HepG2 (cell line): Measurements from ENCODE around the gene MUC4. TPM values are rescaled to one million over a fixed set of nuclear protein-coding genes. Genes with fewer than 3 reads are reported as not detected.

Experiments used
- ATAC-seq: fragments of 200-7000 bp; cut with Tn5 transposase; 3 replicates; pipeline ENCODE4 v1.9.1; 2020; ENCODE audit warnings: mild to moderate bottlenecking, moderate library complexity
- BruUV-seq: library from RNA; stranded (reverse); fragments of 400-500 nt; replicated peaks from 2 replicates; lab custom pipeline; 2021; lab: Mats Ljungman, UMichigan
- CTCF ChIA-PET: fragments of 300-600 bp; formaldehyde crosslinking; extraction: SDS; loops from one replicate; lab custom pipeline; 2021; ENCODE audit warnings: low total read pairs, inconsistent platforms, low intra/inter-chr PET ratio; lab: Yijun Ruan, JAX
- POLR2A ChIA-PET: fragments of 350-600 bp; sonication (Branson Sonifier 250); formaldehyde crosslinking; loops from one replicate; lab custom pipeline; 2020; ENCODE audit warnings: antibody characterized with exemption, inconsistent platforms; lab: Yijun Ruan, JAX
- DNase-seq: peaks from one replicate; pipeline ENCODE4 v3.0.0-alpha.2; 2015; ENCODE audit warnings: low spot score
- FAIRE-seq: peaks from 3 replicates; lab custom pipeline; 2011; peaks lifted over from hg19 to GRCh38; lab: Jason Lieb, UNC
- H2AFZ ChIP-seq: one replicate; pipeline ENCODE4 v1.6.1; 2011; ENCODE audit warnings: low read length, inconsistent platforms
- H3K27ac ChIP-seq: fragments of 300-600 bp; 3 replicates; pipeline ENCODE4 v1.8.0; 2011; ENCODE audit warnings: mixed run types, mild to moderate bottlenecking, mixed read lengths, low read length, inconsistent platforms; ENCODE audit not compliant: insufficient read depth; ENCODE audit errors: extremely low read length
- H3K27me3 ChIP-seq, 2 experiments: fragments of 200-600 bp in 1 of 2; 2 replicates in 1 of 2; 3 replicates in 1 of 2; pipeline versions ENCODE4 v1.6.0 to v1.8.0; 2011; ENCODE audit warnings: low read length in 2 of 2, mild to moderate bottlenecking in 2 of 2, moderate library complexity in 2 of 2, inconsistent platforms in 1 of 2; ENCODE audit not compliant: insufficient read depth in 2 of 2, control insufficient read depth in 1 of 2
- H3K36me3 ChIP-seq, 2 experiments: fragments of 200-600 bp in 1 of 2; replicated peaks in 1 of 2; 2 replicates in 1 of 2; 3 replicates in 1 of 2; pipeline versions ENCODE4 v1.5.1 to v1.8.0; 2011; ENCODE audit warnings: low read length in 2 of 2, inconsistent platforms in 1 of 2; ENCODE audit not compliant: insufficient read depth in 2 of 2, control insufficient read depth in 1 of 2
- H3K4me1 ChIP-seq: 2 replicates; pipeline ENCODE4 v1.5.1; 2012; ENCODE audit warnings: low read length, inconsistent platforms; ENCODE audit not compliant: insufficient read depth
- H3K4me2 ChIP-seq: 2 replicates; pipeline ENCODE4 v1.6.0; 2011; ENCODE audit warnings: low read depth, low read length, inconsistent platforms
- H3K4me3 ChIP-seq, 3 experiments: fragments of 200-600 bp in 1 of 3; sonication (generic), shearing (Covaris generic) in 1 of 3; replicated peaks in 1 of 3; 2 replicates each; pipeline ENCODE4 v1.5.1; 2011 to 2016; ENCODE audit warnings: low read length in 3 of 3, inconsistent platforms in 2 of 3, low read depth in 2 of 3, mild to moderate bottlenecking in 2 of 3, control low read depth in 1 of 3, mixed read lengths in 1 of 3; ENCODE audit not compliant: insufficient read depth in 1 of 3
- H3K79me2 ChIP-seq: one replicate; pipeline ENCODE4 v1.6.1; 2011; ENCODE audit warnings: low read length, inconsistent platforms; ENCODE audit not compliant: insufficient read depth
- H3K9ac ChIP-seq: 2 replicates; pipeline ENCODE4 v1.6.0; 2011; ENCODE audit warnings: mild to moderate bottlenecking, low read depth, low read length, inconsistent platforms; ENCODE audit not compliant: insufficient read depth
- H3K9me3 ChIP-seq: 2 replicates; pipeline ENCODE4 v1.5.1; 2012; ENCODE audit warnings: mild to moderate bottlenecking, low read length
- H4K20me1 ChIP-seq: 2 replicates; pipeline ENCODE4 v1.6.0; 2011; ENCODE audit warnings: inconsistent platforms, mild to moderate bottlenecking, low read length, moderate library complexity; ENCODE audit not compliant: insufficient read depth
- CCDC6 ChIP-seq: sonication (generic); formaldehyde crosslinking; IDR thresholded peaks from 2 replicates; pipeline ENCODE4 v1.8.1; 2022; ENCODE audit warnings: mild to moderate bottlenecking, missing genetic modification reagents, moderate library complexity
- CENPX ChIP-seq: sonication (generic); formaldehyde crosslinking; IDR thresholded peaks from 2 replicates; pipeline ENCODE4 v1.9.0; 2021; ENCODE audit warnings: mild to moderate bottlenecking, missing genetic modification reagents, moderate library complexity
- MTERF4 ChIP-seq: sonication (generic); formaldehyde crosslinking; IDR thresholded peaks from 2 replicates; pipeline ENCODE4 v1.8.0; 2023; ENCODE audit warnings: mild to moderate bottlenecking, missing genetic modification reagents
- NFIB ChIP-seq: sonication (generic); formaldehyde crosslinking; IDR thresholded peaks from 2 replicates; pipeline ENCODE4 v1.9.0; 2021; ENCODE audit warnings: missing genetic modification reagents, mild to moderate bottlenecking, borderline replicate concordance
- REPIN1 ChIP-seq: sonication (generic); formaldehyde crosslinking; IDR thresholded peaks from 2 replicates; pipeline ENCODE4 v1.8.0; 2022; ENCODE audit warnings: missing genetic modification reagents, low read depth, mild to moderate bottlenecking, borderline replicate concordance
- SETDB1 ChIP-seq: sonication (generic); formaldehyde crosslinking; IDR thresholded peaks from 2 replicates; pipeline ENCODE4 v1.5.1; 2020; ENCODE audit warnings: missing genetic modification reagents, mild to moderate bottlenecking, borderline replicate concordance
- SNAPC4 ChIP-seq: sonication (generic); formaldehyde crosslinking; IDR thresholded peaks from 2 replicates; pipeline ENCODE4 v1.4.0; 2020; ENCODE audit warnings: mild to moderate bottlenecking, missing genetic modification reagents
- UBTF ChIP-seq: sonication (generic); formaldehyde crosslinking; IDR thresholded peaks from 2 replicates; pipeline ENCODE4 v1.4.0; 2020; ENCODE audit warnings: mild to moderate bottlenecking, missing genetic modification reagents
- ZNF136 ChIP-seq: sonication (generic); formaldehyde crosslinking; IDR thresholded peaks from 2 replicates; pipeline ENCODE4 v1.8.1; 2022; ENCODE audit warnings: low read depth, mild to moderate bottlenecking, moderate library complexity, missing genetic modification reagents
- ZNF205 ChIP-seq: IDR thresholded peaks from 2 replicates; pipeline ENCODE4 v1.6.1; 2018; ENCODE audit warnings: missing biosample characterization, missing genetic modification reagents
- ZNF234 ChIP-seq: sonication (generic); formaldehyde crosslinking; conservative IDR thresholded peaks from 2 replicates; pipeline ENCODE4 v1.5.1; 2020; ENCODE audit warnings: mild to moderate bottlenecking, missing genetic modification reagents
- ZNF251 ChIP-seq: sonication (generic); formaldehyde crosslinking; IDR thresholded peaks from 2 replicates; pipeline ENCODE4 v1.9.0; 2021; ENCODE audit warnings: mild to moderate bottlenecking, missing genetic modification reagents
- ZNF558 ChIP-seq: sonication (generic); formaldehyde crosslinking; IDR thresholded peaks from 2 replicates; pipeline ENCODE4 v1.9.0; 2022; ENCODE audit warnings: mild to moderate bottlenecking, missing genetic modification reagents, borderline replicate concordance
- ZNF563 ChIP-seq: sonication (generic); formaldehyde crosslinking; IDR thresholded peaks from 2 replicates; pipeline ENCODE4 v1.8.0; 2022; ENCODE audit warnings: mild to moderate bottlenecking, moderate library complexity, missing genetic modification reagents
- WGBS: methylation state at CpG from one replicate; pipeline ENCODE4 v1.1.6; 2017; ENCODE audit warnings: low lambda C conversion rate; 5-methylcytosine and 5-hydroxymethylcytosine counted together
- in situ Hi-C: cut with HindIII; loops from 2 replicates; pipeline ENCODE4 v1.10.0; 2017; ENCODE audit warnings: low pct_unique_long_range_greater_than_20kb; ENCODE audit not compliant: extremely low pct_ligation_motif_present
- intact Hi-C: fragments of 100-400 bp; cut with micrococcal nuclease; formaldehyde crosslinking; loops from one replicate; pipeline ENCODE4 v1.10.0; 2022; ENCODE audit not compliant: unreplicated experiment
- polyA plus RNA-seq, 8 experiments: library from polyadenylated mRNA; depleted of rRNA in 3 of 8; stranded (reverse) in 7 of 8; unstranded in 1 of 8; fragments of >200 nt; fragmentation: Illumina TruSeq in 4 of 8; extraction: Trizol in 4 of 8; gene quantifications; 2 replicates each; pipeline versions ENCODE4 v1.2.1 to v1.2.3, GENCODE V29; 2011 to 2016; ENCODE audit warnings: low read depth in 4 of 8, missing spikeins in 1 of 8, mixed read lengths in 1 of 8; ENCODE audit not compliant: insufficient read depth in 1 of 8
- total RNA-seq, 5 experiments: library from RNA; depleted of rRNA; stranded (reverse); fragments of >200 nt; fragmentation: Illumina TruSeq; extraction: Trizol; gene quantifications; 2 replicates each; pipeline ENCODE4 v1.2.3, GENCODE V29; 2016; ENCODE audit warnings: low read depth in 1 of 5

The MUC4 gene
- total and polyA plus RNA-seq, 2 of the 13 experiments (the other 11 are each of a cell fraction or from before 2014, with no cell fraction given): not detected

- ChIA-PET CTCF (no interaction called here), POLR2A (no interaction called here)
- no peaks in the 10 kb centered on the region for H4K20me1 ChIP-seq
- no peaks in the 10 kb centered on the region for H3K36me3 ChIP-seq
- FAIRE-seq (no peak), ATAC-seq (no peak), DNase-seq (no peak)
- no TSS peak for BruUV-seq
- no peaks in the 10 kb centered on the region for H3K79me2 ChIP-seq
- H3K9ac ChIP-seq: no peak overlapping the region
- no peaks in the 10 kb centered on the region for H3K4me1 ChIP-seq
- peaks cover 16 to 73% of the 10 kb centered on the region in 2 experiments for H3K27me3 ChIP-seq
- no peaks in the 10 kb centered on the region for H3K9me3 ChIP-seq
- H3K4me2 ChIP-seq: no peak overlapping the region
- in situ Hi-C loops: no loop called here
- WGBS: 46% methylated on average over 9 of the region's 9 CpGs
- no peak overlapping the region for H3K4me3 ChIP-seq
- intact Hi-C loops: no loop called here
- no peak overlapping the region for H2AFZ ChIP-seq
- H3K27ac ChIP-seq: no peak overlapping the region
- TF ChIP-seq ZNF205 (CRISPR knock-in tag) (no peak), CCDC6 (CRISPR knock-in tag) (no peak), MTERF4 (no peak), SETDB1 (no peak), SNAPC4 (CRISPR knock-in tag) (no peak), ZNF251 (CRISPR knock-in tag) (no peak), ZNF558 (CRISPR knock-in tag) (no peak), REPIN1 (CRISPR knock-in tag) (no peak), NFIB (no peak), ZNF136 (CRISPR knock-in tag) (no peak), ZNF563 (CRISPR knock-in tag) (no peak), CENPX (CRISPR knock-in tag) (no peak), UBTF (CRISPR knock-in tag) (no peak), ZNF234 (CRISPR knock-in tag) (no peak)
These were observed 8.9 kb downstream of the MUC4 start for GRCh38 chr3:195802795-195803194.
